HEK293 (cell line): ENCODE data around the gene IL18R1.

Experiments
- KLF9 ChIP-seq: fragments of 450-650 bp; formaldehyde crosslinking; IDR thresholded peaks from 2 replicates; pipeline ENCODE4 v1.5.1; 2016; ENCODE audit warnings: missing biosample characterization, missing genetic modification characterization, low read depth
- ZBTB20 ChIP-seq: fragments of 450-650 bp; formaldehyde crosslinking; IDR thresholded peaks from 2 replicates; pipeline ENCODE4 v1.5.1; 2016; ENCODE audit warnings: missing biosample characterization, missing genetic modification characterization
- ZBTB8A ChIP-seq: fragments of 450-650 bp; formaldehyde crosslinking; IDR thresholded peaks from 2 replicates; pipeline ENCODE4 v1.5.1; 2016; ENCODE audit warnings: missing biosample characterization, missing genetic modification characterization
- ZFHX2 ChIP-seq: fragments of 450-650 bp; formaldehyde crosslinking; conservative IDR thresholded peaks from 2 replicates; pipeline ENCODE4 v1.5.1; 2016; ENCODE audit warnings: missing biosample characterization, missing genetic modification characterization
- ZNF175 ChIP-seq: fragments of 450-650 bp; formaldehyde crosslinking; IDR thresholded peaks from 2 replicates; pipeline ENCODE4 v1.5.1; 2016; ENCODE audit warnings: missing biosample characterization, missing genetic modification characterization
- ZNF19 ChIP-seq: fragments of 450-650 bp; formaldehyde crosslinking; IDR thresholded peaks from 2 replicates; pipeline ENCODE4; 2016; ENCODE audit warnings: missing biosample characterization, missing genetic modification characterization, low read depth
- ZNF354C ChIP-seq: fragments of 450-650 bp; formaldehyde crosslinking; IDR thresholded peaks from 2 replicates; pipeline ENCODE4 v1.5.1; 2016; ENCODE audit warnings: missing biosample characterization, missing genetic modification characterization, low read depth, borderline replicate concordance
- ZNF660 ChIP-seq: fragments of 450-650 bp; IDR thresholded peaks from 2 replicates; pipeline ENCODE4 v1.5.1; 2018; ENCODE audit warnings: missing biosample characterization, mild to moderate bottlenecking, missing genetic modification characterization
- TF ChIP-seq, protein P1 (sequence below): fragments of 450-650 bp; formaldehyde crosslinking; IDR thresholded peaks from 2 replicates; pipeline ENCODE4 v1.5.1; 2016; ENCODE audit warnings: missing biosample characterization, missing genetic modification characterization
- TF ChIP-seq, protein P2 (sequence below): fragments of 450-650 bp; formaldehyde crosslinking; IDR thresholded peaks from 2 replicates; pipeline ENCODE4 v1.5.1; 2016; ENCODE audit warnings: missing biosample characterization, missing genetic modification characterization
- TF ChIP-seq, protein P3 (sequence below): fragments of 450-650 bp; formaldehyde crosslinking; IDR thresholded peaks from 2 replicates; pipeline ENCODE4 v1.5.1; 2016; ENCODE audit warnings: missing biosample characterization, missing genetic modification characterization

DNA sequence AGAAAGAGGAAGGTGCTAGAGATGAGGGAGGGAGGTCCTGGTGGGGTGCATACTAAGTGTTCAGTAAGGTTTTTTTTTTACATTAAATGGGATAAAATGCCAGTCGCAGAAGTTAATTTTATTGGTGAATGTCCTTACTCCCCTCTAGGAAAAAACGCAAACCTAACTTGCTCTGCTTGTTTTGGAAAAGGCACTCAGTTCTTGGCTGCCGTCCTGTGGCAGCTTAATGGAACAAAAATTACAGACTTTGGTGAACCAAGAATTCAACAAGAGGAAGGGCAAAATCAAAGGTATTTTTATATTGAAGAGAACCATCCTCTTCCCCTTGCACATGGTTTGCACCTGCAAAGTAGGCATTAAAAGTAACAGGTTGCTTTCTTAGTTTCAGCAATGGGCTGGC lies 12.7 kb upstream of the IL18R1 start:
- TF ChIP-seq, protein P1, sequence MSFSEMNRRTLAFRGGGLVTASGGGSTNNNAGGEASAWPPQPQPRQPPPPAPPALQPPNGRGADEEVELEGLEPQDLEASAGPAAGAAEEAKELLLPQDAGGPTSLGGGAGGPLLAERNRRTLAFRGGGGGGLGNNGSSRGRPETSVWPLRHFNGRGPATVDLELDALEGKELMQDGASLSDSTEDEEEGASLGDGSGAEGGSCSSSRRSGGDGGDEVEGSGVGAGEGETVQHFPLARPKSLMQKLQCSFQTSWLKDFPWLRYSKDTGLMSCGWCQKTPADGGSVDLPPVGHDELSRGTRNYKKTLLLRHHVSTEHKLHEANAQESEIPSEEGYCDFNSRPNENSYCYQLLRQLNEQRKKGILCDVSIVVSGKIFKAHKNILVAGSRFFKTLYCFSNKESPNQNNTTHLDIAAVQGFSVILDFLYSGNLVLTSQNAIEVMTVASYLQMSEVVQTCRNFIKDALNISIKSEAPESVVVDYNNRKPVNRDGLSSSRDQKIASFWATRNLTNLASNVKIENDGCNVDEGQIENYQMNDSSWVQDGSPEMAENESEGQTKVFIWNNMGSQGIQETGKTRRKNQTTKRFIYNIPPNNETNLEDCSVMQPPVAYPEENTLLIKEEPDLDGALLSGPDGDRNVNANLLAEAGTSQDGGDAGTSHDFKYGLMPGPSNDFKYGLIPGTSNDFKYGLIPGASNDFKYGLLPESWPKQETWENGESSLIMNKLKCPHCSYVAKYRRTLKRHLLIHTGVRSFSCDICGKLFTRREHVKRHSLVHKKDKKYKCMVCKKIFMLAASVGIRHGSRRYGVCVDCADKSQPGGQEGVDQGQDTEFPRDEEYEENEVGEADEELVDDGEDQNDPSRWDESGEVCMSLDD (tag by site-specific recombination): no peak
- TF ChIP-seq ZBTB20 (no peak), ZNF660 (tag by site-specific recombination) (no peak), KLF9 (tag by site-specific recombination) (no peak), ZBTB8A (no peak), ZNF19 (tag by site-specific recombination) (no peak), ZFHX2 (tag by site-specific recombination) (no peak), ZNF175 (tag by site-specific recombination) (no peak), ZNF354C (tag by site-specific recombination) (no peak)
- TF ChIP-seq, protein P2, sequence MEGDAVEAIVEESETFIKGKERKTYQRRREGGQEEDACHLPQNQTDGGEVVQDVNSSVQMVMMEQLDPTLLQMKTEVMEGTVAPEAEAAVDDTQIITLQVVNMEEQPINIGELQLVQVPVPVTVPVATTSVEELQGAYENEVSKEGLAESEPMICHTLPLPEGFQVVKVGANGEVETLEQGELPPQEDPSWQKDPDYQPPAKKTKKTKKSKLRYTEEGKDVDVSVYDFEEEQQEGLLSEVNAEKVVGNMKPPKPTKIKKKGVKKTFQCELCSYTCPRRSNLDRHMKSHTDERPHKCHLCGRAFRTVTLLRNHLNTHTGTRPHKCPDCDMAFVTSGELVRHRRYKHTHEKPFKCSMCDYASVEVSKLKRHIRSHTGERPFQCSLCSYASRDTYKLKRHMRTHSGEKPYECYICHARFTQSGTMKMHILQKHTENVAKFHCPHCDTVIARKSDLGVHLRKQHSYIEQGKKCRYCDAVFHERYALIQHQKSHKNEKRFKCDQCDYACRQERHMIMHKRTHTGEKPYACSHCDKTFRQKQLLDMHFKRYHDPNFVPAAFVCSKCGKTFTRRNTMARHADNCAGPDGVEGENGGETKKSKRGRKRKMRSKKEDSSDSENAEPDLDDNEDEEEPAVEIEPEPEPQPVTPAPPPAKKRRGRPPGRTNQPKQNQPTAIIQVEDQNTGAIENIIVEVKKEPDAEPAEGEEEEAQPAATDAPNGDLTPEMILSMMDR: no peak
- TF ChIP-seq, protein P3, sequence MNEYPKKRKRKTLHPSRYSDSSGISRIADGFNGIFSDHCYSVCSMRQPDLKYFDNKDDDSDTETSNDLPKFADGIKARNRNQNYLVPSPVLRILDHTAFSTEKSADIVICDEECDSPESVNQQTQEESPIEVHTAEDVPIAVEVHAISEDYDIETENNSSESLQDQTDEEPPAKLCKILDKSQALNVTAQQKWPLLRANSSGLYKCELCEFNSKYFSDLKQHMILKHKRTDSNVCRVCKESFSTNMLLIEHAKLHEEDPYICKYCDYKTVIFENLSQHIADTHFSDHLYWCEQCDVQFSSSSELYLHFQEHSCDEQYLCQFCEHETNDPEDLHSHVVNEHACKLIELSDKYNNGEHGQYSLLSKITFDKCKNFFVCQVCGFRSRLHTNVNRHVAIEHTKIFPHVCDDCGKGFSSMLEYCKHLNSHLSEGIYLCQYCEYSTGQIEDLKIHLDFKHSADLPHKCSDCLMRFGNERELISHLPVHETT (tag by site-specific recombination): no peak
